C1 segment of cervical spinal cord (tissue), 14 donors: Measurements from ENCODE around the gene HNRNPH2.

Source experiments
- DNase-seq, 14 donors: peaks; one replicate each; lab custom pipeline; 2025; lab: John Stamatoyannopoulos, UW

Gene HNRNPH2

GRCh38 chrX:101394372-101394771 lies 13.7 kb upstream of the HNRNPH2 start:
- no peak for DNase-seq

GRCh38 chrX:101395789-101396188 lies 12.2 kb upstream of the HNRNPH2 start:
- DNase-seq = no peak

- no peak for DNase-seq
Observed at GRCh38 chrX:101397779-101398178, 10.2 kb upstream of the HNRNPH2 start.

- DNase-seq = no peak
Observed at GRCh38 chrX:101398694-101399093, 9.3 kb upstream of the HNRNPH2 start.

GRCh38 chrX:101399825-101400224 lies 8.2 kb upstream of the HNRNPH2 start:
- no peak for DNase-seq

- no peak for DNase-seq
Observed at GRCh38 chrX:101407167-101407747, 765 bp upstream of the HNRNPH2 start.

- no peak for DNase-seq
Observed at GRCh38 chrX:101408532-101408841, 465 bp downstream of the HNRNPH2 start.

GRCh38 chrX:101409043-101409442 lies 1.0 kb downstream of the HNRNPH2 start:
- no peak for DNase-seq

- no peak for DNase-seq
Observed at GRCh38 chrX:101410461-101410860, 2.4 kb downstream of the HNRNPH2 start.

GRCh38 chrX:101411984-101412383 lies 4.0 kb downstream of the HNRNPH2 start:
- DNase-seq = no peak

GRCh38 chrX:101415180-101416145 lies 7.4 kb downstream of the HNRNPH2 start:
- DNase-seq = peak in 8 of 14 donors; percentile 2 to 39 (median 20)

GRCh38 chrX:101416691-101417090 lies 8.7 kb downstream of the HNRNPH2 start:
- no peak for DNase-seq

- DNase-seq = no peak
Observed at GRCh38 chrX:101417190-101417589, 9.2 kb downstream of the HNRNPH2 start.

- DNase-seq = peak in 13 of 14 donors; percentile 9 to 75 (median 49)
Observed at GRCh38 chrX:101417981-101418841, 10.2 kb downstream of the HNRNPH2 start.

- DNase-seq = no peak
Observed at GRCh38 chrX:101419489-101419888, 11.5 kb downstream of the HNRNPH2 start.

- DNase-seq = no peak
Observed at GRCh38 chrX:101427954-101428353, 19.9 kb downstream of the HNRNPH2 start.

GRCh38 chrX:101429934-101430333 lies 21.9 kb downstream of the HNRNPH2 start:
- DNase-seq = no peak

GRCh38 chrX:101430457-101431078 lies 22.5 kb downstream of the HNRNPH2 start:
- no peak for DNase-seq

GRCh38 chrX:101442085-101442484 lies 34.1 kb downstream of the HNRNPH2 start:
- DNase-seq = no peak

GRCh38 chrX:101449279-101449678 lies 41.3 kb downstream of the HNRNPH2 start:
- DNase-seq = no peak

GRCh38 chrX:101450085-101450484 lies 42.1 kb downstream of the HNRNPH2 start:
- no peak for DNase-seq

GRCh38 chrX:101450961-101451360 lies 42.9 kb downstream of the HNRNPH2 start:
- DNase-seq = peak in 2 of 14 donors; percentile 1 to 3
